ENCODE data around the gene DDX4.
"Not testable (repeated sequence)": the region's sequence is repeated elsewhere in the genome, so short reads cannot be mapped to it uniquely, and the experiment has no call there.

DDX4 gene

GRCh38 chr5:55750063-55750462 is 12.2 kb downstream of the DDX4 start:
- H3K36me3 ChIP-seq (ENCODE audit: control insufficient read depth, insufficient read depth, low read length): no peaks in the 10 kb centered on the region
- H3K9ac ChIP-seq: no peak overlapping the region
- H3K4me3 ChIP-seq (ENCODE audit: low read depth, low read length): no peak overlapping the region
- H3K79me2 ChIP-seq: no peaks in the 10 kb centered on the region
- no peak overlapping the region for H3K4me2 ChIP-seq (ENCODE audit: low read length)
- no peaks in the 10 kb centered on the region for H3K9me3 ChIP-seq (ENCODE audit: control insufficient read depth, low read length)
- H3K4me1 ChIP-seq: no peaks in the 10 kb centered on the region
- no peaks in the 10 kb centered on the region for H3K27me3 ChIP-seq (ENCODE audit: control insufficient read depth, insufficient read depth, low read length)
- no peak overlapping the region for H2AFZ ChIP-seq
- no peak overlapping the region for H3K27ac ChIP-seq
- no peak for TF ChIP-seq CTCF (IDR thresholded peaks at IDR 0.05)

- no peak overlapping the region for H3K27ac ChIP-seq
- no peak overlapping the region for H3K4me2 ChIP-seq (ENCODE audit: low read length)
- H3K79me2 ChIP-seq: no peaks in the 10 kb centered on the region
- no peaks in the 10 kb centered on the region for H3K9me3 ChIP-seq (ENCODE audit: control insufficient read depth, low read length)
- no peak overlapping the region for H3K9ac ChIP-seq
- no peaks in the 10 kb centered on the region for H3K27me3 ChIP-seq (ENCODE audit: control insufficient read depth, insufficient read depth, low read length)
- TF ChIP-seq CTCF (IDR thresholded peaks at IDR 0.05): no peak
- H3K4me3 ChIP-seq (ENCODE audit: low read depth, low read length): no peak overlapping the region
- no peaks in the 10 kb centered on the region for H3K36me3 ChIP-seq (ENCODE audit: control insufficient read depth, insufficient read depth, low read length)
- H2AFZ ChIP-seq: no peak overlapping the region
- H3K4me1 ChIP-seq: no peaks in the 10 kb centered on the region
Measured at GRCh38 chr5:55750499-55750898, 12.6 kb downstream of the DDX4 start.

- Histone ChIP-seq H3K9me3 (ENCODE audit: control insufficient read depth, low read length) (no peaks in the 10 kb centered on the region), H3K4me2 (ENCODE audit: low read length) (no peak overlapping the region), H3K27me3 (ENCODE audit: control insufficient read depth, insufficient read depth, low read length) (no peaks in the 10 kb centered on the region), H3K9ac (no peak overlapping the region), H3K36me3 (ENCODE audit: control insufficient read depth, insufficient read depth, low read length) (no peaks in the 10 kb centered on the region), H3K27ac (no peak overlapping the region), H3K4me3 (ENCODE audit: low read depth, low read length) (no peak overlapping the region), H2AFZ (no peak overlapping the region), H3K79me2 (no peaks in the 10 kb centered on the region), H3K4me1 (no peaks in the 10 kb centered on the region)
- TF ChIP-seq CTCF (IDR thresholded peaks at IDR 0.05): no peak
Measured at GRCh38 chr5:55758231-55758630, 20.4 kb downstream of the DDX4 start.

- H3K27me3 ChIP-seq (ENCODE audit: control insufficient read depth, insufficient read depth, low read length): no peaks in the 10 kb centered on the region
- no peak overlapping the region for H3K4me2 ChIP-seq (ENCODE audit: low read length)
- no peaks in the 10 kb centered on the region for H3K36me3 ChIP-seq (ENCODE audit: control insufficient read depth, insufficient read depth, low read length)
- no peak overlapping the region for H3K27ac ChIP-seq
- H3K79me2 ChIP-seq: no peaks in the 10 kb centered on the region
- H2AFZ ChIP-seq: no peak overlapping the region
- H3K9ac ChIP-seq: no peak overlapping the region
- H3K9me3 ChIP-seq (ENCODE audit: control insufficient read depth, low read length): no peaks in the 10 kb centered on the region
- no peak overlapping the region for H3K4me3 ChIP-seq (ENCODE audit: low read depth, low read length)
- no peak for TF ChIP-seq CTCF (IDR thresholded peaks at IDR 0.05)
- H3K4me1 ChIP-seq: no peaks in the 10 kb centered on the region
Measured at GRCh38 chr5:55758714-55759113, 20.9 kb downstream of the DDX4 start.

- not testable (repeated sequence) for H3K4me1 ChIP-seq; H3K36me3 ChIP-seq (ENCODE audit: control insufficient read depth, insufficient read depth, low read length); H3K4me2 ChIP-seq (ENCODE audit: low read length); H3K4me3 ChIP-seq (ENCODE audit: low read depth, low read length); H3K79me2 ChIP-seq; H3K9me3 ChIP-seq (ENCODE audit: control insufficient read depth, low read length); H2AFZ ChIP-seq; H3K27me3 ChIP-seq (ENCODE audit: control insufficient read depth, insufficient read depth, low read length); H3K9ac ChIP-seq; H3K27ac ChIP-seq
Measured at GRCh38 chr5:55761721-55762120, 23.9 kb downstream of the DDX4 start.
